SK-N-MC (cell line): Measurements from ENCODE around the gene SESTD1.

Source experiments
- EZH2 ChIP-seq: fragments of 200-600 bp; sonication (generic); IDR thresholded peaks from one replicate; pipeline ENCODE4 v1.6.1; 2017; ENCODE audit warnings: antibody characterized with exemption
- FOXP2 ChIP-seq: optimal IDR thresholded peaks from 2 replicates; pipeline ENCODE3; 2011; ENCODE audit warnings: mild to moderate bottlenecking, moderate library complexity; ENCODE audit not compliant: insufficient read depth; ENCODE audit errors: extremely low read length, control extremely low read depth
- POLR2AphosphoS5 ChIP-seq: IDR thresholded peaks from 2 replicates; pipeline ENCODE4 v1.6.1; 2012; ENCODE audit warnings: mild to moderate bottlenecking, low read depth, low read length, borderline replicate concordance

DNA sequence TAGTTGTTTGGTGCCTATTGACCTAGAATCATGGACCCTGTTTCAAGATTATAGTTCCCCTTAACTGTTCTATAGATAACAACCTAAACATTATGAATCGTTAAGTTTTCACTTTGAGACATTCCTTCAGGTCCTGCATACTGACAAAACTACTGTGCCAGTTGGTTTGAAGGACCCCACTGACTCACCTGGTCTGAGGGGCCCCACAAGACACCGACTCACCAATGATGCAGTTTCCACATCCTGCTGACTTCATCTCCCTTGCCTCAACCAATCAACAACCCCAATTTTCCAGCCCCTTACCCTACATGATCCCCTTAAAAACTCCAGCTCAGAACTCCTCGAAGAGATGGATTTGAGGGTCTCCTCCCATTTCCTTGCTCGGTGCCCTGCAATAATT is 125.1 kb downstream of the SESTD1 start:
- TF ChIP-seq POLR2AphosphoS5 = no peak
- TF ChIP-seq EZH2 = no peak
- TF ChIP-seq FOXP2 = no peak
